Activated CD4-positive, alpha-beta T cell treated with anti-CD3 and anti-CD28 coated beads for 24 hours (primary cell): ENCODE results near the gene CYBRD1.

Experiments used
- DNase-seq, 2 donors: peaks; one replicate each; pipeline ENCODE4 v3.0.0-alpha.2; 2020; ENCODE audit warnings: low read depth in 2 of 2

Gene CYBRD1

DNA sequence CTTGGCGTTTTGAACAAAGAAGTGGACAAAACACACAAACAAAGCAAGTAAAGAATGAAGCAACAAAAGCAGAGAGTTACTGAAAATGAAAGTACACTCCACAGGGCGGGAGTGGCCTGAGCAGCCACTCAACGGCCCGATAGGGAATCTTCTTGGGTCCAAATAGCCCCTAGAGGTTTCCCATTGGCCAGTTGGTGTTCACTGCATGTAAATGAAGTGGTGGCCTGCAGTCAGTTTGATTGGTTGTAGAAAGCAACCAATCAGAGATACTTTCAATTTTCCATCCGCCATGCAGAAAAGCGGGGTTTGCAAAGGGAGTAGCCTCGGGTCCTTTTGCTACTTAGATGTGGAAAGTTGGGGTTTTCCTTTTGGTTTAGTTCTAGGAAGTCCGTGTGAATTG lies 31.6 kb downstream of the CYBRD1 start:
- DNase-seq, result no peak

GRCh38 chr2:171554991-171555615 lies 32.8 kb downstream of the CYBRD1 start:
- no peak for DNase-seq

- DNase-seq, result no peak
These were observed 35.1 kb downstream of the CYBRD1 start for GRCh38 chr2:171557363-171557762.

GRCh38 chr2:171563301-171563700 lies 41.0 kb downstream of the CYBRD1 start:
- DNase-seq, result no peak

DNA sequence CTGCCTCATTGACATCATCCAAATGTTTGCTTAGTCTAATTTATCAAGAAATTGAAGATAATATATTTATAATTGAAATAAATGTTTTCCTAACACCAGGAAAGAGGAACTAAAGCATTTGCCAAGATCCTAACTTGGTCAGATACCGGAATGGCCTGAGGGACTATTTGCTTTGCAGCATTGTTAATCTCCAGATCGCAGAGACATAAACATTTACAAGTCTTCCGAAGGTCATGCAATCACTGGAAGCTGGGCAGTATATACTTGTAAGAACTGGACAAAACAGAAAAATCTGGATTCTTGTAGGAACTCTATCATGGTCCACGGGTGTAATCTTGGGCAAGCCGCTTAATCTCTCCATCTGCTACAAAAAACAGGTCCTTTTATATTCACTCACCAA lies 42.2 kb downstream of the CYBRD1 start:
- DNase-seq, result no peak

DNA sequence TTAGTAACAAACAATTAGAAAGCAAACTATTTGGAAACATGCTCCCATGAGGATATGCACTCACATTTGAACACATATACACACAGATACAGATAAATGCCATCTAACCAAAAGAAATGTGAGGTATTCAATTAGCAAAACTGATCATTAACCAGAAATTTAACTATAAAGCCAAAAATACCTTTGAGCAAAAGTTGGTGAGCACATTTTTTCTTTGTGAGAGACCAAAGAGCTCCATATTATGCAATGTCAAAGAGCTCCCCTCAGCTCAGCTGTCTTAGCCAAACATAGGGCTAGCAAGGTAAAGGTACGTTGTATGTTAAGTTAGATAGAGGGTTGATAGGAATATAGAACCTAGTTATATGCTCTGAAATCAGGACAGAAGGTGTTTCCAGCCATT lies 43.8 kb downstream of the CYBRD1 start:
- DNase-seq, result no peak

GRCh38 chr2:171566753-171567152 lies 44.5 kb downstream of the CYBRD1 start:
- DNase-seq, result no peak

DNA sequence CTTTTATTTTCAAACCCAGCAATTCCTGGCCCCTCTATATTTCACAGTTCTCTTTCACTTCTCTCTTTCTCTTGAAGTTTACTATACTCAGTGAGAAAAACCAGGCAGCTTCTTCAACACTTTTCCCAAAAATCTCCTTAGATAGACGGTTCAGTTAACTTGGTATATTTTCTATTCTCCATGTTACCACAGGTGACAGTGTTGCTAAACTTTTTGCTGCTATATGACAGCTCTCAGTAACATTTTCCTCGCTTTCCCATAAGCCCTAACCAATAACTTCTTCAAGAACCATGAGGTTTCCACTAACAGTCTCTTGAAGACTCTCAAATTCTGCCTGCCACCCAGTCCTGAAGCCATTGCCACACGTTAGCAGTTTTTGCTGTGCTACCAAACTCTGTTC lies 45.8 kb downstream of the CYBRD1 start:
- DNase-seq, result no peak

DNA sequence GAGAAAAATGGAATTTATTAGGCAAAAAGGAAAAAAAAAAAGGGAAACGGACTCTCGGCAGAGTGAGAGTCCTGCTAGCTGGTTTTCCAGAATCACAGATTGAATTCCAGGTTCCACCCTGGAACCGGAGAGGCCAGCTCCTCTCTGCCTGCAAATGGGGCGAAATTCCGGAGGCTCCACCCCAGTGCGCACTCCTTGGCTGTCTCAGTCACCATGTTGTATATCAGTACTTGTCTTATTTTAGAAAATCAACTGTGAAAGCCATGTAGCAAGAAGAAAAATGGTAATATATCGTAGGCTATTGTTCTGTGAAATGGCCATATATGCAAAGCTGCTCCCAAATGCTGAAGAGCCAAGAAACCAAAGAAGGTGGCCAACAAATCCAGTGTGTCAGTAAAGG lies 49.4 kb downstream of the CYBRD1 start:
- no peak for DNase-seq

DNA sequence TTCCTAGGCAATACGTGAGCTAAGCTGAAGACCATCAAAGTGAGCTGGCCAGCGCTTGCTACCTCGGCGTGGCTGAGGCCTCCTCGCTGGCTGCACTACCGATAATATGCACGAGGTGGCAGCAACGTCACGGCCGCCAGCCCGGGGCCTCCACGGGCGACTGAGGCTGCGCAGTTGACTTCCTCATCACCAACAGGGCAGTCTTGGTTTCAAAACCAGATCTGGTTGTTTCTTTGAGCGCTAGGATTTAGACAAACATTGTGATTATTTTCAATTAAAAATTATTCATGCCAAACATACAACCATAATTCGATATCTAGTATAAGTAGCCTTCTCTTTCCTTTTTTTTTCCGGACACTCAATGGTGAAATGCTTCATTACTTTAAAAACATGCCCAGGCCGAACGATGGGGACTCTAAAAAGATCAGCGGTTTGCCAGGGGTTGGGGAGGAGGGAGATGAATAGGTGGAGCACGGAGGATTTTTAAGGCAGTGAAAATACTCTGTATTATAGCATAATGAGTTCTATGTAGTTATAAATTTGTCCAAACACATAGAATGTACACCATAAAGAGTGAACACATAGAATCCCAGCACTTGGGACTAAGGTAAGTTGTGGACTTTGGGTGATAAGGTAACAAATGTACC lies 52.0 kb downstream of the CYBRD1 start:
- DNase-seq, result peak; percentile 68 to 82

DNA sequence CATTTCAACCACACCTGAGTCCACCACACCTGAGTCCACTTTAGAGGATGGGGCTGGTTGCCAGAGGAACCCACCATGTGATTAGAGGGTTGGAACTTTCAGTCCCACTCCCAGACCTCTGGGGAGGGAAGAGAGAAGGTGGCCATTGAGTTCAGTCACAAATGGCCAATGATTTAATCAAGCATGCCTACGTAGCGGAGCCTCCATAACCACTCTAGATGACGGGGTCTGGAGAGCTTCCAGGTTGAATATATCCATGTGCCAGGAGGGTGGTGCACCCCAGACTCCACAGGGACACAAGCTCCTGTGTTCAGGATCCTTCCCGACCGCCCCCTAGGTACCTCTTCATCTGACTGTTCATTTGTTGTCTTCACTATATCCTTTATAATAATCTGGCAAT lies 53.3 kb downstream of the CYBRD1 start:
- no peak for DNase-seq

- DNase-seq, result no peak
These were observed 56.0 kb downstream of the CYBRD1 start for GRCh38 chr2:171578127-171578803.

DNA sequence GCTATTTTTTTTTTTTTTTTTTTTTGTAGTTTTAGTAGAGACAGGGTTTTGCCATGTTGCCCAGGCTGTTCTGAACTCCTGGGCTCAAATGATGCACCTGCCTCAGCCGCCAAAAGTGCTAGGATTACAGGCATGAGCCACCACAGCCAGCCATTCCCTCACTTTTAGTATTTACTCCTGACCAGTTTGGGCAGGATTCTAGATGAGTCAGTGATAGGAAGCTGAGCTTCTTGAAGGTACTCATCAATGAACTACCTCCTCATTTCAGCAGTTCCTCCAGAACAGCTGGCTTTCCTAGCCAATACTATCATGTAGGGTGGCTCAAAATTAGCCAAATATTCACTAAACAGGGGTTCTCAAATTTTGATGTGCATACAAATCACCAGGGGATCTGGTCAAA lies 57.2 kb downstream of the CYBRD1 start:
- DNase-seq, result no peak

DNA sequence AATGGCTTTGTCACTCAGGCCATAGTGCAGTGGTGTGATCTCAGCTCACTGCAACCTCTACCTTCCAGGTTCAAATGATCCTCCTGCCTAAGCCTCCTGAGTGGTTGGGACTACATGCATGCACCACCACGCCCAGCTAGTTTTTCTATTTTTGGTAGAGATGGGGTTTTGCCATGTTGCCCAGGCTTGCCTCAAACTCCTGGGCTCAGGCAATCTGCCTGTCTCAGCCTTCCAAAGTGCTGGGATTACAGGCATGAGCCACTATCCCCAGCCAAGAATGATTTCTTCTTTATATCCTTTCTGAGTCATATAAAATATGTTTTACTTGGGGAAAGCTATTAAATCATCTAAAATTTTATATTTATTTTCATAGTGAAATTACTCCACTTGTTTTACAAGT lies 61.3 kb downstream of the CYBRD1 start:
- DNase-seq, result no peak

- no peak for DNase-seq
These were observed 61.7 kb downstream of the CYBRD1 start for GRCh38 chr2:171584001-171584400.

GRCh38 chr2:171587132-171587531 lies 64.9 kb downstream of the CYBRD1 start:
- no peak for DNase-seq

- DNase-seq, result no peak
These were observed 65.3 kb downstream of the CYBRD1 start for GRCh38 chr2:171587567-171587966.

- DNase-seq, result no peak
These were observed 67.8 kb downstream of the CYBRD1 start for GRCh38 chr2:171590116-171590515.

DNA sequence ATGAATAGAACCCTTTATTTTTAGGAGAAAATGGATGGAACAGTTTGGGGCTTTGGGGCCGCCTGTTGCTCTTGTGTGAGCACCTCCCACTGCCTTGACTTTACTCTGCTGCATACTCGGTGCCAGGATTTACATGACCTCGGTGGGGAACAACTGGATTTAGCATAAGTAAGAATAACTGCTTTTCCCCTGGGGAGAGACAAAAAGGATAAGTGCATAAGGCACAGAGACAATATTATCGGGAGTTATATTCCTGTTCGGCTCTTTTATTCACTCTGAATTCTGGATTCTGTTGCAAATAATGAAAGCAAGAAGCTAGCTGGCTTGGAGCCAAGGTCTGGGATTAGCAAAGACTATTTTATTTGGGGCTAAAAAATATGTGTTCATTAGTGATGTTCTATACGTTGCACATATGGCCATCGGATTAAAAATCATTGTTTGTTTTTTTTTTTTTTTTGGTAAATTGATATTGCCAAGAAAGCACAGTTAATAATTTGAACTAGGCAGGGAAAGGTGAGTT lies 69.8 kb downstream of the CYBRD1 start:
- no peak for DNase-seq

DNA sequence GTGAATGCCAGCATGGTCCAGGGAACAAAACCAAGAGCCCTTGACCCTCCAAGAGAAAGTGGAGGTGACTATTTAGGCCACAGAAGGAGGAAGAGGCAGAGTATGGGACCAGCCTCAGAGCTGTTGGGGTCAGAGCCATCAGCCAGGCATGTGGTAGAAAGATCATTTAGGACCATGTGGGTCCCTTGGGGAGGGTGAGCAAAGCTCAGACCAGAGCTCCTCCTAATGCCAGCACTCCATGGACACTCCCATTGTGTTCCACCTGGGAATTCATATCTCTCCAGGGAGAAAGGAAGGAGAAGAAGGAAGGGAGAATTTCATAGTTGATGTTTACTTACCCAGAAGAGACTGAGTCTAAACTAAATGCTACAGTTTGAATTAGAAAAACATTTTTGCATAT lies 73.2 kb downstream of the CYBRD1 start:
- DNase-seq, result no peak

DNA sequence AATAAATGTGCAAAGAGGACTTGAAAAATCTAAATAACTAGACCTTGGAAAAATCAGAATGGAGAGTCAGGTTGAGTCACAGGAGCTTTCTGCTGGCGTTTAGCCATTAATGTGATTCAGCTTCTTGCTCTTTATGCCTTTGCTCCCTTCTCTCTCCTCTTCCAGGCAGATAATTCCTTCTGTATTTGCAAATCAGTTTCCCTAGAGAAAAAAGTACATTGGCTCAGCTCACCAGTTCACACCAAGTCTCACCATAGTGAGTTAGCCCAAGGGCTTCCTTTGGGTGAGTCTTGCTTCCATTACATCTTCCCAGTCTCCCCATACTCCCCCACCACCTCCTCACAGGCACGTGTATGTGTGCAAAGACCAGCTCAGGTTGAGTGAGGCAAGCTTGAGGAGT lies 73.6 kb downstream of the CYBRD1 start:
- no peak for DNase-seq

DNA sequence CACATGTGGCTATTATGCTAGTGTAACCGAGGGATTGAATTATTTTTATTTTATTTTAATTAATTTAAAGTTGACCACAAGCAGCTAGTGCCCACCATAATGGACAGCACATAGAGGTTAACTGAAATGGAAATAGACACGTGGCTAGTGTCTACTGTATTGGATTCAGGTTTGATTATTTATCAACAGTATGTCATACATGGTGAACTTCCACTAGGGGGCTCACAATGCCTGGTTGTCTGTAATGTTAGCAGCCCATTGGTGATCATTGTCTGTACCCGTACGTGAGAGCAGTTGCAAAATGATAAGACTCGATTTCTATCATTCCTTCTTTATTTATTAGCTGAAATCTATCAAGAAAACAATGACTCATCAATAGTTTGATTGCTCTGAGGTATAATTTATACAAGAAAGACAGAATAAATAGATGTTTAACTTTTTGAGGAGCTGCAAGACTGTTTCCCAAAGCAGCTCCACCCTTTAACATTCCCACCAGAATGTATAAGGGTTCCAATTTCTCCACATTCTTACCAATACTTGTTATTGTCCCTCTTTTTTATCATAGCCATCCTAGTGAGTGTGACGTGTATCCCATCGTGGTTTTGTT lies 76.5 kb downstream of the CYBRD1 start:
- DNase-seq, result peak; percentile 0 to 24

GRCh38 chr2:171600126-171600525 lies 77.9 kb downstream of the CYBRD1 start:
- no peak for DNase-seq
